HG02763 (cell line): Measurements from ENCODE around the gene CEP20.
"Not testable (repeated sequence)": the region's sequence is repeated elsewhere in the genome, so short reads cannot be mapped to it uniquely, and the experiment has no call there.

Source experiments
- ATAC-seq: cut with Tn5 transposase; IDR thresholded peaks from one replicate; pipeline ENCODE4 v1.9.1; 2021; ENCODE audit warnings: mild to moderate bottlenecking, moderate library complexity; ENCODE audit not compliant: unreplicated experiment

Gene CEP20, protein sequence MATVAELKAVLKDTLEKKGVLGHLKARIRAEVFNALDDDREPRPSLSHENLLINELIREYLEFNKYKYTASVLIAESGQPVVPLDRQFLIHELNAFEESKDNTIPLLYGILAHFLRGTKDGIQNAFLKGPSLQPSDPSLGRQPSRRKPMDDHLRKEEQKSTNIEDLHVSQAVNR

GRCh38 chr16:15888072-15888976 lies at the start of gene CEP20:
Gene CEP20 (minus strand): TSS chr16:15888603. CDS start chr16:15888585, 18 bp downstream.
- ATAC-seq, result peak; percentile 95

- ATAC-seq, result not testable (repeated sequence)
Measured at GRCh38 chr16:15936809-15937208, 48.4 kb upstream of the CEP20 start.

DNA sequence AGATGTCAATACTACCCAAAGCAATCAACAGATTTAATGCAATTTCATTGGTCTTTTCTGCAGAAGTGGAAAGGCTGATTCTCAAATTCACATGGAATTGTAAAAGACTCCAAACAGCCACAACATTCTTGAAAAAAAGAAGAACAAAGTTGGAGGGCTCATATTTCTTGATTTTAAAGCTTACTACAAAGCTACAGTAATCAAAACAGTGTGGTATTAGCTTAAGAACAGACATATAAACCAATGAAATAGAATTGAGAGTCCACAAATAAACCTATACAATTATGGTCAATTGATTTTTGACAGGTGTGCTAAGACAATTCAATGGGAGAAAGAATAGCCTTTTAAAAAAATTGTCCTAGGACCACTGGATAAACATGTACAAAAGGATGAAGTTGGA lies 46.6 kb upstream of the CEP20 start:
- no peak for ATAC-seq

DNA sequence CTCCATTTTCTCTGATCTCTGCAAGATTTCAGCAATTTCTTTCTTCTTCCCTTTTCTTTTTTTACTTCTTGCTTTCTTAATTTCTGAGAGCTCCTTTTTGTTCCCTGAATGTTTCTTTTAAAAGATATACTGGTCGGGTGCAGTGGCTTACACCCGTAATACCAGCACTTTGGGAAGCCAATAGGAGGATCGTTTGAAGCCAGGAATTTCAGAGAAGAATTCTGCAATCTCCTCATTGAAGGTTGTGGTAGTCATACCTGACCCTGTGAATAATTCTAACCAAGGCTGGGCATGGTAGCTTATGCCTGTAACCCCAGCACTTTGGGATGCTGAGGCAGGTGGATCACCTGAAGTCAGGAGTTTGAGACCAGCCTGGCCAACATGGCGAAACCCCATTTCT lies 45.4 kb upstream of the CEP20 start:
- ATAC-seq, result no peak

DNA sequence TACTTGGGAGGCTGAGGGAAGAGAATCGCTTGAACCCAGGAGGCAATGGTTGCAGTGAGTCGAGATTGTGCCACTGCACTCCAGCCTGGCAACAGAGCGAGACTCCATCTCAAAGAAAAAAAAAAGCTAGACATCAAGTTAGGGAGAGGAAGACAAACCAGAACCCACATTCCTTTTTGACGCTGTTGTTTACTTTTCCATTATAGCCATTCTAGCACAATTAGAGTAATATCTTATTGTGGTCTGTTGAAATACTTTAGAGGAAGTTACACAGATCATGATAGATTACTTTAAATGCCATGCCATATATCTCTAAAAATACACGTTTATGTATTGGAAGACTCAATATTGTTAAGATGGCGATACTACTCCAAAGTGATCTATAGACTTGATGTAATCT lies 44.5 kb upstream of the CEP20 start:
- ATAC-seq, result no peak

- no peak for ATAC-seq
Measured at GRCh38 chr16:15928261-15929104, 40.1 kb upstream of the CEP20 start.

- no peak for ATAC-seq
Measured at GRCh38 chr16:15925631-15926030, 37.2 kb upstream of the CEP20 start.

GRCh38 chr16:15924996-15925395 lies 36.6 kb upstream of the CEP20 start:
- no peak for ATAC-seq

DNA sequence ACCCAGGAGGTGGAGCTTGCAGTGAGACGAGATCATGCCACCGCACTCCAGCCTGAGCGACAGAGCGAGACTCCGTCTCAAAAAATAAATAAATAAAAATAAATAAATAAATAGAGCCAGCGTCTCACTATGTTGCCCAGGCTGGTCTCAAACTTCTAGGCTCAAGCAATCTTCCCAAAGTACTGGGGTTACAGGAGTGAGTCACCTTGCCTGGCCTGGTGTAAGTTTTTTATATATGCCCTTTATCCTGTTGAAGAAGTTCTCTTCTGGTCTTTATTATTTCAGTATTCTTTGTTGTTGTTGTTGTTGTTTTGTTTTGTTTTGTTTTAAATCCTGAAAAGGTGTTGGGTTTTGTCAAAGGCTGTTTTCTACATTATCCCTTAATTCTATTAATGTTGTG lies 30.9 kb upstream of the CEP20 start:
- ATAC-seq, result no peak

GRCh38 chr16:15918314-15918713 lies 29.9 kb upstream of the CEP20 start:
- not testable (repeated sequence) for ATAC-seq

DNA sequence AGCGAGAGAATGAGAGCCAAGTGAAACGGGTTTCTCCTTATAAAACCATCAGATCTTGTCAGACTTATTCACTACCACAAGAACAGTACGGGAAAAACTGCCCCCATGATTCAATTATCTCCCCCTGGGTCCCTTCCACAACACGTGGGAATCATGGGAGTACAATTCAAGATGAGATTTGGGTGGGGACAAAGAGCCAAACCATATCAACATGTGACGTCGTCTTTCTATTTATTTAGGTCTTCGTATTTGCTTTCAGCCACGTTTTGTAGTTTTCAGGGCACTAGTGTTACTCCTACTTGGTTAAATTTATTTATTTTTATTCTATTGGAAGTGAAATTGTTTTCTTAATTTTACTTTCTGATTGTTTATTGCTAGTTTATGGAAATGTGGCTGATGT lies 27.9 kb upstream of the CEP20 start:
- no peak for ATAC-seq

DNA sequence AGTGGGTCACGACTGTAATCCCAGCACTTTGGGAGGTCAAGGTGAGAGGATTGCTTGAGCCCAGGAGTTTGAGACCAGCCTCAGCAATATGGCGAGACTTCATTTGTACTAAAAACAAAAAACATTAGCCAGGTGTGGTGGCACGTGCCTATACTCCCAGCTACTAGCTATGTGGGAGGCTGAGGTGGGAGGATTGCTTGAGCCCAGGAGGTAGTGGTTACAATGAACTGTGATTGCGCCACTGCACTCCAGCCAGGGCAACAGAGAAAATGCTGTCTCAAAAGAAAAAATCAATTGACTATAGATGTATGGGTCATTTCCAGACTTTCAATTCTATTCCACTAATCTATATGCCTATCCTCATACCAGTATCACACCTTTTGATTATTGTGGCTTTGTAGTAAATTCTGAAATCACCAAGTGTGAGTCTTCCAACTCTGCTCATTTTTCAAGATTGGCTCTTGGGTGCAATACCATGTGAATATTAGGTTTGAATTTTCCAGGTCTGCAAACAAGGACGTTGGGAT lies 27.2 kb upstream of the CEP20 start:
- no peak for ATAC-seq

- ATAC-seq, result no peak
Measured at GRCh38 chr16:15913046-15913698, 24.8 kb upstream of the CEP20 start.

DNA sequence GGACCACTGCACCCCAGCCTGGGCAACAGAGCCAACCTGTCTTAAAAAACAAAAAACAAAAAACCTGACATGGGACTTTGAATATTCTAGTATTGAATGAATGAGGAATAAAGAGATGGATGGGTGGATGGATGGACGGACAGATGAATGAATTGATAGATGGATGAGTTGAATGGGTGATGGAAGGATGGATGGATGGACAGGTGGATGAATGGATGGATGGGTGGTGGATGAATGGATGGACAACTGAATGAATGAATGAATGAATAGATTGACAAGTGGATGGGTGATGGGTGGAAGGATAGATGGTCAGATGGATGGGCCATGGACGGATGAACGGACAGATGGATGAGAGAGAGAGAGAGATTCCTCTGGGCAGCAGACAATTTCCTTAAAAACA lies 22.8 kb upstream of the CEP20 start:
- ATAC-seq, result no peak

- ATAC-seq, result peak; percentile 92
Measured at GRCh38 chr16:15907863-15908478, 19.6 kb upstream of the CEP20 start.

DNA sequence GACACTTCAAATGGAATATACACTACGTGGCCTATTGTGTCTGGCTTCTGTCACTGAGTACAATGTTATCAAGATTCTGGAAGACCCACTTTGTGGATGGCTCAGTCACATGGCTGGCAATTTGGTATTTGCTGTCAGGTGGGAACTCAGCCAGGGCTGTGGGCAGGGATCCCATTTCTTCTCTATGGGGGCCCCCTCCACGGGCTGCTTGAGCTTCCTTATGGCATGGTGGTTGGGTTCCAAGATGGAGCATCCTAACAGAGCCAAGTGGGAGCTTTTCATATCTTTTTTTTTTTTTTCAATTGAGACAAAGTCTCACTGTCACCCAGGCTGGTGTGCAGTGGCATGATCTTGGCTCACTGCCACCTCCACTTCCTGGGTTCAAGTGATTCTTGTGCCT lies 18.0 kb upstream of the CEP20 start:
- no peak for ATAC-seq

DNA sequence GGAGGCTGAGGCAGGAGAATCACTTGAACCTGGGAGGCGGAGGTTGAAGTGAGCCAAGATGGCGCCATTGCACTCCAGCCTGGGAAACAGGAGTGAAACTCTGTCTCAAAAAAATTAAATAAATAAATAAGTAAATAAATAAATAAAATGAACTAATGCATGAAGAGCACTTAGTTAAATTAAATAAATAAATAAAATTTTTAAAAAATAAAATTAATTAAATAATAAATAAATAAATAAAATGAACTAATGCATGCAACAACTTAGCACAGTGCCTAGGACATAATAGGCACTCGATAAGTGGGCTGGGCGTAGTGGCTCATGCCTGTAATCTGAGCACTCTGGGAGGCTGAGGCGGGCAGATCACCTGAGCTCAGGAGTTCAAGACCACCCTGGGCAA lies 15.6 kb upstream of the CEP20 start:
- ATAC-seq, result no peak

- no peak for ATAC-seq
Measured at GRCh38 chr16:15900901-15901500, 12.6 kb upstream of the CEP20 start.

GRCh38 chr16:15900357-15900756 lies 12.0 kb upstream of the CEP20 start:
- ATAC-seq, result no peak

DNA sequence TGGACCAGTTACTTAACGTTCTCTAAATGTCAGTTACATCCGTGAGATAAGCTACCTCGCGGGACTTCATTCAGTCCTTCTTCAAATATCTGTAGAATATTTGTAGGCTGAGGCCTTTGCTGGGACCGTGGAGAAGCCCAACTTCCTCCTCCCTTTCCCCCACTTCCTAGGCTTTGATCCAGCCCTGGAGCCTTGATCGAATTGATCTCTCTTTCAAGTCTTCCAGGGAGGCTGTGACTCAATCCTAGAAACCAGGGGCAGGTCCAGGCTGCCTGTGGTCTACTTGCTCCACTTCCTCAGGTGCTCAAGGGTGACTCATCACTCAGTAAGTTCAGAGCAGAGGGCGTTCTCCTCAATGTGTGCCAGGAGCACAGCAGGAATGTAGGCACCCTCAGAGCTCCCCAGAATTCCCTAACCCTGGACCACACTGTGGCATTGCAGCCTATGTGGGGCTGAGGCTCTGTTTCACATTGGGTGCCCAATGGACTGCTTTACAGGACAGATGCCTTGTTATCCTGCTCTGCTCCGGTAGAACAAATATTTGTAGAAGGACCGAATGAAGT lies 11.2 kb upstream of the CEP20 start:
- peak; percentile 54 for ATAC-seq
